Astrocyte of the hippocampus (primary cell): ENCODE results near the gene TOM1.
A peak's percentile ranks its signal among the peaks of the same experiment; 100 is the strongest.

Experiments used
- DNase-seq: peaks from one replicate; pipeline ENCODE4 v3.0.0; 2011; ENCODE audit warnings: low read depth, low spot score

Gene TOM1

GRCh38 chr22:35299673-35300499 lies at the start of gene TOM1:
TSS of gene TOM1 (plus strand) at chr22:35299894. CDS start at chr22:35299929, 35 bp downstream.
- peak; percentile 99 for DNase-seq

DNA sequence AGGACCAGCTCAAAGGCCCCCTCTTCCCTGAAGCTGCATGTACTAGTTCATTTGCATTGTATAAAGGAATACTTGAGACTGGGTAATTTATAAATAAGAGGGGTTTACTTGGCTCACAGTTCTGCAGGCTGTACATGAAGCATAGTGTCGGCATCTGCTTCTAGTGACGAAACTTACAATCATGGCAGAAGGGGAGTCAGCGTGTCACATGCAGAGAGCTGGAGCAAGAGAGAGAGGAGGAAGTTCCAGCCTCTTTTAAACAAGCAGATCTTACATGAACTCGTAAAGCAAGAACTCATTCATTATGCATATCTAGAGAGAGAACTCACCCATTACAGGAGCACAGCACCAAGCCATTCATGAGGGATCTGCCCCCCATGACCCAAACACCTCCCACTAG lies 49.5 kb upstream of the TOM1 start:
- DNase-seq = no peak

- DNase-seq = no peak
Measured at GRCh38 chr22:35253946-35254345, 45.7 kb upstream of the TOM1 start.

DNA sequence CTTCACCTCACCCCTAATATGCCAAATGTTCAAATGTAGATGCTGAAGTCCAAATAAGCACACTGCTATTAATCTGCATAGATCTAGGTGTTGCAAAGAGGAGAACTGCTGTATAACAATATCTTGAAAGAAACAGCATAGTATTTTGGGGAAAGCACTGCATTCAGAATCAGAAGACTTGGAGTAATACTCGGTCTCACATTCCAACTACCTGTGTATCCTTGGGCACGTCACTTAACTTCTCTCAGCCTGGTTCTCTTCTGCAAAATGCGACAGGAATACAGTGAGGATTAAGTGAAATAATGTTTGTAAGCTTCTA lies 42.7 kb upstream of the TOM1 start:
- no peak for DNase-seq

- DNase-seq = peak; percentile 96
Measured at GRCh38 chr22:35257321-35258190, 42.1 kb upstream of the TOM1 start, which contains the start of gene HMGXB4. TSS of gene HMGXB4 (plus strand) at chr22:35257493. CDS start at chr22:35262391, 4,898 bp downstream.

DNA sequence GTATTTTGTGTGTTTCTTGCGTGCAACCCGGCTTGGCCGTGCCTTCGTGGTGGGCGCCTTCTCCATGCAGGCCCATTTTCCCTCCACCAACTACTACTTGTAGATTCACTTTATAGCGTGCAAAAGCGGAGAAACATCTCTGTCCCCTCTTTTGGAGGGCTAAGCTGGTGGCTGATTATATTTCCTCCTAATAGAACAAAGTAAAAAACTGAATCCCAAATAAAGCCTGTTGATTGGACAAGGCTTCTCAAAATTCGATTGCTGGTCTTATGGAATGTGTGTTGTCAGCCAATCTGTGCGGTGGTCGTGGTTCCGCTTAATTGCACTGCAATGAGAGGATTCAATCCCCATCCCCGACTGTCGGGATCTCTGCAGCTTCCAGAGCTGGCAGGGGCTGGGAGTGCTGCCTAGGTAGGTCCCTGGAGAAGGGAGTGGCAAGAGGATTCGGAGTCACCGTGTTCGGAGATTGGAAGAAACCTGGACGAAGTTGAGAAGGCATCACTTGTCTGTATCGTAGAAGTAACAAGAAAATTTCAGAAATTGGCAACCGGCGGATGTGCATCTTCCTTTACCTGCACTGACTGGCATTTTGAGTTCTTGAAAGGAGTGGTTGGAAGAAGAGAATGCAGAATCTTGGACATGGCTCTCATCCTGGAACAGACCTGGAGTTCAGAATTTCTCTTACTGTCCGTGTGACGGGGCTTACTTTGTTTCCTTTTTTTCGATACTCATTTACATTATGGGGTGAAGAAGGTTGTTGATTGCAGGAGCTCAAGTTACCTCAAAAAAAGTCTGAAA lies 41.3 kb upstream of the TOM1 start:
- peak; percentile 59 for DNase-seq

- DNase-seq = no peak
Measured at GRCh38 chr22:35264986-35265385, 34.7 kb upstream of the TOM1 start.

- no peak for DNase-seq
Measured at GRCh38 chr22:35266277-35266676, 33.4 kb upstream of the TOM1 start.

- no peak for DNase-seq
Measured at GRCh38 chr22:35269630-35270029, 30.1 kb upstream of the TOM1 start.

DNA sequence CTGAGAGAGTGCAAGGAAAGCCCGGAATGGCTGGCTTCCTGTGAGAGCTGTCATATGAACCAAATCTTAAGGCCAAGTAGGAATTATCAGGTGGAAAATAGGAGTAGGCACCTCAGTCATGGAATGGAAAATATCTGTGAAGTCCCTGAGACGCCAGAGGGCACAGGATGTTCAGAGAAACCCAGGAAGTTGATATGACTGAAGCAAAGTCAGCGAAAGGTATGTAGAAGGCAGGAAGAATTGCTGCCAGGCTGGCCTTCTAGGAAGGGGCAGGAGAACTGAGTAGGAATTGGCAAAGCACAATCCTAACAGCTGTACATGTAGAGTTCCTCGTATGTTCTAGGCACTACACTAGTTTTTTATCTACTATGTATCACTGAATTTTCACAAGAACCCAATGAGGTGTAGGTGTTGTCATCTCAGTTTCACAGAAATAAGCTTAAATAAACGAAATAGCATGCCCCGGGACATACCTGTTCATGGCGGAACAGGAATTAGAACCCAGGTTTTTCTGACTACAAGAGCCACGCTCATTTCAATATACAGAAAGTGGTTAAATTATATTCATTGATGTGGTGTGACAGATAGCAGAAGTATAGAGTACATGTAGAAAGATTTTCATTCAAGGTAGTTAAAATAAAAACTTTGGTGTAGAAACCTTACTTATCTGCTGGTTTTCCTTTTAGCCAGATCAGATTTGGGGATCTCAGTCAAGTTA lies 25.4 kb upstream of the TOM1 start:
- no peak for DNase-seq

GRCh38 chr22:35275580-35275979 lies 24.1 kb upstream of the TOM1 start:
- DNase-seq = peak; percentile 9

DNA sequence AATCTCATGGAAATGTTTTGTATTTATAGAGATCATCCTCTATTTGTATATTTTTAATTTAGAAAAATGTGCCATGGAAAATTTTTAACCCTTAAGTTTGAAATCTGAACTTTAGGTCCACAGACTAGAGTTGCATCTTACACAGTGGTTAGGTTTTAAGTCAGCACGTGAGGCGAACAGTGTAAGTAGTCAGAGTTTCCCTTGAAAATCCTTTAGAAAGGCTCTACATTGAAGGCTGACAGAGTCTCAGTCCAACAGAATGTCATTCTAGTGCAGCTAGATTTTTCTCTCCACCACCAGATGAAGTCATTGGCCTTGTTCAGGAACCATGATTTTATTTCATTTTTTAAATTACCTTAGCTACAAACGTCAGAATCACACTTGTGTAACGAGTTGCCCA lies 23.7 kb upstream of the TOM1 start:
- no peak for DNase-seq

DNA sequence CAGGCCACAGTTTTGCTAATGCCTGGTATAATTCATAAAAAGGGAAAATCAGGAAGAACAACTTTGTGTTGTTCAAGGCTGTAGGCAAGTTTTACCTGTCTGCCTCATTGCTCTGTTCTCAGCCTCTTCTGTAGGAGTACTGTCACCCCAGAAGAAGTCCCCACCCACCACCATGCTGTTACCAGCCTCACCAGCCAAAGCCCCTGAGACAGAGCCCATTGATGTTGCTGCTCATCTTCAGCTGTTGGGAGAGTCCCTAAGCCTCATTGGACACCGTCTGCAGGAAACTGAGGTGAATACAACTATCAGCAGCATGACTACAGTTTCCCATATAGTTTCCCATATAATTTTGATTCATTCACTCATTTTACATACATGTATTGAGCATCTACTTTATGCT lies 11.6 kb upstream of the TOM1 start:
- DNase-seq = no peak

GRCh38 chr22:35292786-35293185 lies 6.9 kb upstream of the TOM1 start:
- DNase-seq = peak; percentile 20

GRCh38 chr22:35296051-35296450 lies 3.6 kb upstream of the TOM1 start:
- no peak for DNase-seq

DNA sequence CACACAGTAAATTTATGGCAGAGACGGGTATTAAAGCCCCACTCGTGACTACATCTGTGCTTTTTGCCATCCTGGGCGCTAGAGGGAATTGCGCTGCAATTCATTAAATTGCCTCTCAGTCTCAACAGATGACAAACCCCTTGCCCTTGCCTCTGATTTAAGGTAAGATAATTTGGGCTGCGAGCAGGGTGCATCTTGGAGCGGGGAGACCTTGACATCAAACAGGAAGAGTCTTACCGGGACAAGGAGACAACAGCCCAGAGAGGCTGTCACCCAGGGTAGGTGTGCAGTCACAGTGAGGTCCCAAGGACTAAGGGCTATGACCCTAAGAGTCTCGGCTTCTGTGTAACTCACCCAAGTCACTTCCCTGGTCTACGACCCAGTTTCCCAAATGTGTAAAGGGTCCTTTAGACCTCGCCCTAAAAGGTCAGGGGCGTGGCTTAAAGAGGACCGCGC lies 449 bp upstream of the TOM1 start:
- DNase-seq = peak; percentile 39

- DNase-seq = peak; percentile 58
Measured at GRCh38 chr22:35301372-35301874, 1.7 kb downstream of the TOM1 start.

- DNase-seq = no peak
Measured at GRCh38 chr22:35303029-35303624, 3.4 kb downstream of the TOM1 start.

DNA sequence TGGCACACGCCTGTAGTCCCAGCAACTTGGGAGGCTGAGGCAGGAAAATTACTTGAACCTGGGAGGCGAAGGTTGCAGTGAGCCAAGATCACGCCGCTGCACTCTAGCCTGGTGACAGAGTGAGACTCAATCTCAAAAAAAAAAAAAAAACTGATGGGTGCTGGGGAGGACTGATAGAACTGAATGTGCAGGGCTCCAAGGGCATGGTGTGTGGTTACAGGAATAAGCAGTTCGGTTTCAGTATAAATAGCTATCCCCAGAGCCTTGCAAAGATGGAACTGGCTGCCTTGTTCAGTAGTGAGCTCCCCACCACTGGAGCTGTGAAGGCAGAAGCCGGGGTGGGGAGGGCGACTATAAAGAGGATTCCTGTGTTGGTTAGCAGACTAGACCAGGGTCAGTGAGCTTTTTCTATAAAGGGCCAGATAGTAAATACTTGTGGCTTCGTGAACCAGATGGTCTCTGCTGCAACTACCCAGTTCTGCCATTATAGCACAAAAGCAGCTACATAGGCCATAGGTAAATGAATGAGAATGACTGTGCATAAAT lies 5.9 kb downstream of the TOM1 start:
- no peak for DNase-seq

DNA sequence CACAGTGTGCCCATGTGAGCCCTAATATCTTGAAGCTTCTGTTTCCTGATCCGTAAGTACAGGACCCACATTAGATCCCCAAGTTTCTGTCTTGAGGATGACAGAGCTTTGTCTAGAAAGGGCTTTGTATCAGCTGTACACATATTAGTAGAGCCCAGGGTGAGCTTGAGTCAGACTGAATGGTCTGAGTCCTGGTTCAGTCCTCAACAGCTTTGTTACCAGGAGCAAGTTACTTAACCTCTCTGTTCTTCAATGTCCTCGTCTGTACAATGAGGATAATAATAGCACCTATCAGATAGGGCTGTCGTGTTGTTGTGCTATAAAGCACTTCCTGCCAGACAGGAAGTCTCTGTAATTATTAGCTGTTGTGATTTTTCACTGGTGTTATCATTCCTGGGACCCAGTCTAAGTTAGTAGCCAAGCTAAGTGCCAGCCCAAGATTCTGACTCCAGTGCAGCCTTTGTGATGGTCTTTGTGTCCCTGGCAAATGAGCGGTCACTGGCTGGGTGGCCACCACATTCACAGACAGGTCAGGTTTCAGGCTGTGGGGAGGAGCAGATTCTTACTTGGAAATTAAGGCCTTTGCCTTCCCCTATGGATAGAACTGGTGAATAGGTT lies 6.8 kb downstream of the TOM1 start:
- DNase-seq = peak; percentile 26
